ENCODE results near the gene USP32.

USP32 gene

DNA sequence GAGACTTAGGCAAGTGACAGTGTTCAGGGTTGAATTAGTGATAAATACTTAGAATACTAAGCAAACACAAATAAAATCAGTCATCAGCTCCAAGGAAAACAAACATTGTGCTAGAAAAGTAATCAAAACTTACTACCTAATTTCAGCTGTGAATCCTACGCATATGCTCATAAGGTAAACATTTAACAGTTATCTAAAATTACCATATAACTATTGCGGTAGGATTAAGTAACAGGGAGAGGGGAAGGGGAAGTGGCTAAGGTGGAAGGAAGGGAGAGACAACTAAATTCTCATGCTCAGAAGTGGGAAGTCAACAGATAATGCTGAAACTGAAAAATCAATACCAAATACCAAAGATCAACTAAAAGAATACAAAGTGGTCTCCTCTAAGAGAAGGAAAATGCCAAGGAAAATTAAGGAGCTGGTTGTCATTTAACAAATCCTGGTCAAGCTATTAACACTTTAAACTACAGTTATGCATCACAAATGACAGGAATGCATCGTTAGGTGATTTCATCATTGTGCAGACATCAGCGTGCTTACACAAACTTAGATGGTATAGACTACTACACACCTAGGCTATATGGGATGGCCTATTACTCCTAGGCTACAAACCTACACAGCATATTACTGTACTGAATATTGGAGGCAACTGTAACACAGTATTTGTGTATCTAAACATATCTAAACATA lies 20.0 kb downstream of the USP32 start:
- ATAC-seq (replicated peaks) (no peak), DNase-seq (no peak)
- Mint-ChIP-seq H3K27me3 (no peaks in the 10 kb centered on the region), H3K4me1 (peaks cover 10 to 19% of the 10 kb centered on the region in 2 donors), H3K36me3 (peaks cover 4 to 7% of the 10 kb centered on the region in 2 donors), H3K9me3 (no peaks in the 10 kb centered on the region), H3K27ac (no peak overlapping the region), H3K4me3 (no peak overlapping the region)

GRCh38 chr17:60371416-60371815 lies 20.5 kb downstream of the USP32 start:
- Mint-ChIP-seq H3K36me3 (peaks cover 4 to 7% of the 10 kb centered on the region in 2 donors), H3K4me3 (no peak overlapping the region), H3K9me3 (no peaks in the 10 kb centered on the region), H3K27me3 (no peaks in the 10 kb centered on the region), H3K4me1 (peaks cover 10 to 20% of the 10 kb centered on the region in 2 donors), H3K27ac (no peak overlapping the region)
- ATAC-seq (replicated peaks) (no peak), DNase-seq (no peak)

- H3K36me3 Mint-ChIP-seq, result peaks cover 4 to 6% of the 10 kb centered on the region in 2 donors
- DNase-seq (no peak), ATAC-seq (replicated peaks) (no peak)
- no peaks in the 10 kb centered on the region for H3K27me3 Mint-ChIP-seq
- H3K4me1 Mint-ChIP-seq, result peaks cover 10 to 20% of the 10 kb centered on the region in 2 donors
- H3K9me3 Mint-ChIP-seq, result no peaks in the 10 kb centered on the region
- no peak overlapping the region for H3K4me3 Mint-ChIP-seq
- no peak overlapping the region for H3K27ac Mint-ChIP-seq
These were observed 22.2 kb downstream of the USP32 start for GRCh38 chr17:60369727-60370126.

GRCh38 chr17:60363700-60364405 lies 28.1 kb downstream of the USP32 start:
- H3K4me1 Mint-ChIP-seq, result peaks cover 3 to 6% of the 10 kb centered on the region in 2 donors
- H3K4me3 Mint-ChIP-seq, result no peak overlapping the region
- H3K9me3 Mint-ChIP-seq, result no peaks in the 10 kb centered on the region
- no peak for ATAC-seq (replicated peaks)
- H3K36me3 Mint-ChIP-seq, result peaks cover 5 to 7% of the 10 kb centered on the region in 2 donors
- no peaks in the 10 kb centered on the region for H3K27me3 Mint-ChIP-seq
- H3K27ac Mint-ChIP-seq, result no peak overlapping the region
- DNase-seq, result no peak

- Mint-ChIP-seq H3K36me3 (peaks cover 3 to 8% of the 10 kb centered on the region in 2 donors), H3K4me3 (no peak overlapping the region), H3K27ac (no peak overlapping the region), H3K27me3 (no peaks in the 10 kb centered on the region), H3K4me1 (peaks cover 0 to 4% of the 10 kb centered on the region in 2 donors), H3K9me3 (no peaks in the 10 kb centered on the region)
- DNase-seq (no peak), ATAC-seq (replicated peaks) (no peak)
These were observed 29.6 kb downstream of the USP32 start for GRCh38 chr17:60362329-60362728.

- Mint-ChIP-seq H3K4me1 (peaks cover 0 to 2% of the 10 kb centered on the region in 2 donors), H3K27ac (no peak overlapping the region), H3K9me3 (no peaks in the 10 kb centered on the region), H3K36me3 (peaks cover 4 to 8% of the 10 kb centered on the region in 2 donors), H3K4me3 (no peak overlapping the region), H3K27me3 (no peaks in the 10 kb centered on the region)
- ATAC-seq (replicated peaks) (no peak), DNase-seq (no peak)
These were observed 30.0 kb downstream of the USP32 start for GRCh38 chr17:60361889-60362288.

DNA sequence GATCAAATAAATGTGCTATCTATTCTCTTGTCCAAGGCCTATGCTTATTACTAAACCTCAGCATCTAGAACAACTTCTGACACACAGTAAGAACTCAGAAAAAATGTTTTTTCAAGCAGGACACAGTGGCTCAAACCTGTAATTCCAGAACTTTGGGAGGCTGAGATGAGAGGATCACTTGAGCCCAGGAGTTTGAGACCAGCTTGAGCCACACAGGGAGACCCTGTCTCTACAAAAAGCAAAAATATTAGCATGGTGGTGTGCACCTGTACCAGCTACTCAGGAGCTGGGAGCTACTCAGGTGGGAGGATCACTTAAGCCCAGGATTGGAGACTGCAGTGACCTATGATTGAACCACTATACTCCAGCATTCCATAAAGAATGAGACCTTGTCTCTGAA lies 32.5 kb downstream of the USP32 start:
- ATAC-seq (replicated peaks) (no peak), DNase-seq (no peak)
- no peaks in the 10 kb centered on the region for H3K27me3 Mint-ChIP-seq
- H3K36me3 Mint-ChIP-seq, result peaks cover 10 to 15% of the 10 kb centered on the region in 2 donors
- H3K4me1 Mint-ChIP-seq, result peaks cover 9 to 21% of the 10 kb centered on the region in 2 donors
- no peak overlapping the region for H3K4me3 Mint-ChIP-seq
- H3K27ac Mint-ChIP-seq, result no peak overlapping the region
- peaks cover 0 to 1% of the 10 kb centered on the region in 2 donors for H3K9me3 Mint-ChIP-seq

- Mint-ChIP-seq H3K27me3 (no peaks in the 10 kb centered on the region), H3K36me3 (peaks cover 10 to 15% of the 10 kb centered on the region in 2 donors), H3K9me3 (peaks cover 0 to 1% of the 10 kb centered on the region in 2 donors), H3K4me1 (peaks cover 9 to 21% of the 10 kb centered on the region in 2 donors), H3K27ac (no peak overlapping the region), H3K4me3 (no peak overlapping the region)
- DNase-seq, result no peak
- no peak for ATAC-seq (replicated peaks)
These were observed 33.2 kb downstream of the USP32 start for GRCh38 chr17:60358606-60359225.

DNA sequence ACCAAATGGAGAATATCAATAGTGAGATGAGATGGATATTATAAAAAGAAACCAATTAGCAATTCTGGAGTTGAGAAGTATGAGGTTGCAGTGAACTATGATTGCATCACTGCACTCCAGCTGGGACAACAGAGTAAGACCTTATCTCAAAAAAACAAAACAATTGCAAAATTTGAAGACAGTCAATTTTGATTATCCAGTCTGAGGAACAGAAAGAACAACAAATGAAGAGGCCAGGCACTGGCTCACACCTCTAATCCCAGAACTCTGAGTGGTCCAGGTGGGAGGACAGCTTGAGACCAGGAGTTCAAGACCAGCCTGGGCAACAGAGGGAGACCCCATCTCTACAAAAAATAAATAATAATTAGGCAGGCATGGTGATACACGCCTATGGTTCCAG lies 35.0 kb downstream of the USP32 start:
- ATAC-seq (replicated peaks), result no peak
- Mint-ChIP-seq H3K4me3 (no peak overlapping the region), H3K4me1 (peaks cover 11 to 21% of the 10 kb centered on the region in 2 donors), H3K27ac (no peak overlapping the region), H3K9me3 (peaks cover 0 to 1% of the 10 kb centered on the region in 2 donors), H3K36me3 (peaks cover 10 to 19% of the 10 kb centered on the region in 2 donors), H3K27me3 (no peaks in the 10 kb centered on the region)
- no peak for DNase-seq

- ATAC-seq (replicated peaks) (peak; percentile 33 to 39), DNase-seq (no peak)
- Mint-ChIP-seq H3K9me3 (peaks cover 0 to 1% of the 10 kb centered on the region in 2 donors), H3K27me3 (no peaks in the 10 kb centered on the region), H3K36me3 (peaks cover 8 to 16% of the 10 kb centered on the region in 2 donors), H3K4me1 (peaks cover 12 to 27% of the 10 kb centered on the region in 2 donors), H3K27ac (no peak overlapping the region), H3K4me3 (no peak overlapping the region)
These were observed 36.0 kb downstream of the USP32 start for GRCh38 chr17:60355663-60356594.

DNA sequence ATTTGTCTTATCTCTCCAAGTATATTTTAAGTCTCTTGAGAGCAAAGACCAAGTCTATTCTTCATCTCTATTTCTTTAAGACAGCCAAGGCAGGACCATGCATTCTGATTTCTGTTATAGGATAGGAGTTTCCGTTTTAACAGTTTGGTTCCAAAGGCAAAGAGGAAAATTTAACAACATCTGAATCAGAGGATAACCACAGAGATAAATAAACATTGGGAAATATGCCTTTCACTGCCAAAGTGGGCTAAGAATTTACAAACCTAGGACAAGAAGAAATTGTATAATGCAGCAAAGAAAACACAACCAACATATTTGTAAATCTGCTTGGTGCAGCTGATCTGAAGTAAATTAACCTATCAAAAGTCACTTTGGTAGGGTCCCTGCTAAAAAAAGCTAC lies 37.7 kb downstream of the USP32 start:
- ATAC-seq (replicated peaks) (no peak), DNase-seq (no peak)
- H3K27me3 Mint-ChIP-seq, result no peaks in the 10 kb centered on the region
- no peak overlapping the region for H3K4me3 Mint-ChIP-seq
- H3K36me3 Mint-ChIP-seq, result peaks cover 7 to 15% of the 10 kb centered on the region in 2 donors
- H3K4me1 Mint-ChIP-seq, result peaks cover 12 to 31% of the 10 kb centered on the region in 2 donors
- peaks cover 0 to 1% of the 10 kb centered on the region in 2 donors for H3K9me3 Mint-ChIP-seq
- H3K27ac Mint-ChIP-seq, result no peak overlapping the region

- H3K9me3 Mint-ChIP-seq, result peaks cover 0 to 1% of the 10 kb centered on the region in 2 donors
- ATAC-seq (replicated peaks) (no peak), DNase-seq (no peak)
- no peaks in the 10 kb centered on the region for H3K27me3 Mint-ChIP-seq
- H3K4me1 Mint-ChIP-seq, result peaks cover 12 to 31% of the 10 kb centered on the region in 2 donors
- no peak overlapping the region for H3K4me3 Mint-ChIP-seq
- no peak overlapping the region for H3K27ac Mint-ChIP-seq
- peaks cover 7 to 11% of the 10 kb centered on the region in 2 donors for H3K36me3 Mint-ChIP-seq
These were observed 38.2 kb downstream of the USP32 start for GRCh38 chr17:60353773-60354172.

DNA sequence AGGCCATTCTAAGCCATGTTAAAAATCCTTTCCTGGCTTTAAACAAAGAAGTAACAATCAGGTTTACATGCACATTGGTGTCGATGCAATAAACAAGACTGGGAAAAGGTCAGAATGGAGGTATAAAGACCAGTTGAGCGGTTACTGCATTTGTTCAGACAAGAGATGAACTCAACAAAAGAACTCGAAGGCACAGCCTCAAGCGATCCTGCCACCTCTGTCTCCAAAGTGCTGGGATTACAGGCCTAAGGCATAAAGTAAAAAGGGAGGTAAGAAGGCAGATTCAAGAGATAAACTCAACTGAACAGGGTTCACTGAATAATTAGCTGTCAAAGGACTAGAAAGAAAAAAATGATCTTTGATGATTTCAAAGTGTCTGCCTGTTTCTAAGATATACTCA lies 39.4 kb downstream of the USP32 start:
- Mint-ChIP-seq H3K4me1 (peaks cover 12 to 31% of the 10 kb centered on the region in 2 donors), H3K36me3 (peaks cover 11% of the 10 kb centered on the region in 2 donors), H3K27ac (no peak overlapping the region), H3K27me3 (no peaks in the 10 kb centered on the region), H3K4me3 (no peak overlapping the region), H3K9me3 (peaks cover 0 to 1% of the 10 kb centered on the region in 2 donors)
- DNase-seq, result no peak
- no peak for ATAC-seq (replicated peaks)

DNA sequence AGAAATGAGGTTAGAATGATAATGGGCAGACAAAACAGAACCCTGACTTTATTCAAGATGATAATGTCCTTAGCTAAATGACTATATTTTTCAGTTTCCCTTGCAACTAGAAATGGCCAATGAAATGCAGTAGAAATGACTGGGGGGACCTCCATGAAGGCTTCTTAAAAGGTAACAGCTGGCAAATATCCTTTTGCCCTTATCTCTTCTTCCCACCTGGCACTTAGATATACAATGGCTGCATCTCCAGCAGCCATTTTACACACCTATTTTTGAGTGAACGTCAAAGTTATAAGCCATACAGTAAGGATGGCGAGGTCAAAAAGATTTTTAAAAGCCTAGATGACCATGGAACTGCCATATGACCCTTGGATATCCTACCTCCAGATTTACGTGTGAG lies 39.9 kb downstream of the USP32 start:
- Mint-ChIP-seq H3K27ac (no peak overlapping the region), H3K4me1 (peaks cover 12 to 31% of the 10 kb centered on the region in 2 donors), H3K27me3 (no peaks in the 10 kb centered on the region), H3K9me3 (peaks cover 0 to 1% of the 10 kb centered on the region in 2 donors), H3K36me3 (peaks cover 11% of the 10 kb centered on the region in 2 donors), H3K4me3 (no peak overlapping the region)
- DNase-seq (no peak), ATAC-seq (replicated peaks) (no peak)

Measured in stimulated activated naive B cell treated with anti-CD40 and anti-IgM and Interleukin-4, amounts not matched to agents 10 μg/mL and 1 μg/mL and 100 μg/mL, for 72 hours (primary cell).